Astrocyte of the cerebellum (primary cell): ENCODE measurements around the gene PARVG.

ENCODE experiments used
- DNase-seq: peaks from one replicate; pipeline ENCODE4 v3.0.0-alpha.2; 2011; ENCODE audit warnings: low read depth
- H3K4me3 ChIP-seq: 2 replicates; pipeline ENCODE4 v1.5.1; 2011; ENCODE audit warnings: mild to moderate bottlenecking, low read depth, low read length, moderate library complexity
- in situ Hi-C: cut with HindIII; loops from 2 replicates; pipeline ENCODE4 v1.10.0; 2017; ENCODE audit warnings: low sequenced_read_pairs
- TF ChIP-seq, protein P1 (sequence below): IDR thresholded peaks from 2 replicates; pipeline ENCODE4 v1.5.1; 2012; ENCODE audit warnings: low read length, low read depth, moderate library complexity, mild to moderate bottlenecking; ENCODE audit errors: missing control alignments

Gene PARVG

DNA sequence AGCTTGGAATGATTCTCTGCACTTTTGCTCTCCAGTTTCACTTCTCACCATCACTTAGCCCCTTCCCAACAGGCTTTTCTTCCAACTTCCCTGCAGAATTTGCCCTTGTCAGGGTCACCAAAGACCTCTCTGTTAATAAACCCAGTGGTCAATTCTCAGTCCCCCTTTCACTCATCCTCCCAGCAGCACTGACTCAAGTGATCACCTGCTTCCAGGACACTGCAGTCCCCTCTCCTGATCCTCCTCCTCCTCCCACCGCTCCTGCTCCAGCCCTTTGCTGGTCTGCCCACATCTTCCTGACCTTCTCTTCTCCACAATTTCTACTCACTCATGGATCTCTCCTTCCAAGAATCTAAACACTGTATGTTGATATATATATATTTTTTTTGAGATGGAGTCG lies 74.1 kb downstream of the PARVG start:
- no peak for DNase-seq
- H3K4me3 ChIP-seq, result no peak overlapping the region
- TF ChIP-seq, protein P1, sequence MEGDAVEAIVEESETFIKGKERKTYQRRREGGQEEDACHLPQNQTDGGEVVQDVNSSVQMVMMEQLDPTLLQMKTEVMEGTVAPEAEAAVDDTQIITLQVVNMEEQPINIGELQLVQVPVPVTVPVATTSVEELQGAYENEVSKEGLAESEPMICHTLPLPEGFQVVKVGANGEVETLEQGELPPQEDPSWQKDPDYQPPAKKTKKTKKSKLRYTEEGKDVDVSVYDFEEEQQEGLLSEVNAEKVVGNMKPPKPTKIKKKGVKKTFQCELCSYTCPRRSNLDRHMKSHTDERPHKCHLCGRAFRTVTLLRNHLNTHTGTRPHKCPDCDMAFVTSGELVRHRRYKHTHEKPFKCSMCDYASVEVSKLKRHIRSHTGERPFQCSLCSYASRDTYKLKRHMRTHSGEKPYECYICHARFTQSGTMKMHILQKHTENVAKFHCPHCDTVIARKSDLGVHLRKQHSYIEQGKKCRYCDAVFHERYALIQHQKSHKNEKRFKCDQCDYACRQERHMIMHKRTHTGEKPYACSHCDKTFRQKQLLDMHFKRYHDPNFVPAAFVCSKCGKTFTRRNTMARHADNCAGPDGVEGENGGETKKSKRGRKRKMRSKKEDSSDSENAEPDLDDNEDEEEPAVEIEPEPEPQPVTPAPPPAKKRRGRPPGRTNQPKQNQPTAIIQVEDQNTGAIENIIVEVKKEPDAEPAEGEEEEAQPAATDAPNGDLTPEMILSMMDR, result no peak
- in situ Hi-C loops, result no loop called here

DNA sequence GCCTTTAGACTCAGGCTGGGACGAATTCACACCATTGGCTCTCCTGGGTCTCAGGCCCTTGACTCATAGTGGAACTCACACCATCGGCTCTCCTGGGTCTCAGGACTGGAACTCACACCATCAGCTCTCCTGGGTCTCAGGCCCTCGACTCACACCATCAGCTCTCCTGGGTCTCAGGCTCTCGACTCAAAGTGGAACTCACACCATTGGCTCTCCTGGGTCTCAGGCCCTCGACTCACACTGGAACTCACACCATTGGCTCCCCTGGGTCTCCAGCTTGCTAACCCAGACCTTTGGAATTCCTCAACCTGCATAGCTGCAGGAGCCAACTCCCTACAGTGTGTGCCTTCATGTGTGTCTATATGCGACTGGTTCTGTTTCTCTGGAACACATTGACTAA lies 75.4 kb downstream of the PARVG start:
- H3K4me3 ChIP-seq, result no peak overlapping the region
- TF ChIP-seq, protein P1, result no peak
- no peak for DNase-seq
- in situ Hi-C loops, result no loop called here

DNA sequence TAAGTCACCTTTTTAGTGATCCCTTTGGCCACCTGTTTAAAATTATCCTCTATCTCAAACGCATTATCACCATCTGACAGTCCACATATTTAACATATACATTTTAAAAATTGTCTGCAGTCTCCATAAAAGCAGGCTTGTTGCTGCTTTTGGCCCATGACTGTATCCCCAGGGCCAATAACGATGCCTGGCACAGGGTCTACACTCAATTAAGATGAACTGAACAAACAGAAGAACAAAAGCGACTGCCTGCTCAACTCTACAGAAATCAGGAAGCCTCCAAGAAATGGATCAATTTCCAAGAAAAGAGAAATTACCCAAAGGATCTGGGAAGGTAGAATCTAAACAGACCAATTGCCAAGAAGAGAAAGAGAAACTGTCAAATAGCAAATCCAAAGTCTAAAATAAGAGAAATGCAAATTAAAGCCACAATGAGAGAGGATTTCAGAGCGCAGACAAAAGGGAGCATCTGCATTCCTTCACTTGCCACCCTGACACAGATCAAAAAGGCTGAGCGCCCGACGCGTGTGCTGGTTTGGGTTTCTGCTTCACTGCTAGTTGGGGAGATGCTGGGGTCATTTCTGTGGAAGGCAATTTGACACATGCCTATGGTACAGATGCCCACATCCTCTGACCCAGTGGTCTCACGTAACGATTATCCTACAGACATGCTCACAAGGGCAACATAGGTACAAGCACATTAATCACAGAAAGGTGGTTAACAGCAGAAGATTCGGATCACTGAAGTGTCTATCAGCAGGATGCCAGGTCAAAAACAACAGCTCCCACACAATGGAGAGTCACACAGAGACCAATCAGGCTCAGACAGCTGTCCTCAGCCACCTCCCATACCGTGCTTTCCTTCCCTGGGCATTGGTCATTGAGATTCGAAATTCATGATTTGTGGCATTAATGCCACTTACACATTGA lies 76.1 kb downstream of the PARVG start:
- H3K4me3 ChIP-seq, result no peak overlapping the region
- in situ Hi-C loops, result no loop called here
- DNase-seq, result no peak
- TF ChIP-seq, protein P1, result no peak
